GM18870 (cell line): ENCODE data around the gene MPZL1.
"Not testable (repeated sequence)": the region's sequence is repeated elsewhere in the genome, so short reads cannot be mapped to it uniquely, and the experiment has no call there.

Experiments
- ATAC-seq: cut with Tn5 transposase; IDR thresholded peaks from one replicate; pipeline ENCODE4 v1.9.1; 2021; ENCODE audit warnings: moderate library complexity; ENCODE audit not compliant: unreplicated experiment

MPZL1 gene

GRCh38 chr1:167805041-167805556 is 83.3 kb downstream of the MPZL1 start:
- no peak for ATAC-seq

DNA sequence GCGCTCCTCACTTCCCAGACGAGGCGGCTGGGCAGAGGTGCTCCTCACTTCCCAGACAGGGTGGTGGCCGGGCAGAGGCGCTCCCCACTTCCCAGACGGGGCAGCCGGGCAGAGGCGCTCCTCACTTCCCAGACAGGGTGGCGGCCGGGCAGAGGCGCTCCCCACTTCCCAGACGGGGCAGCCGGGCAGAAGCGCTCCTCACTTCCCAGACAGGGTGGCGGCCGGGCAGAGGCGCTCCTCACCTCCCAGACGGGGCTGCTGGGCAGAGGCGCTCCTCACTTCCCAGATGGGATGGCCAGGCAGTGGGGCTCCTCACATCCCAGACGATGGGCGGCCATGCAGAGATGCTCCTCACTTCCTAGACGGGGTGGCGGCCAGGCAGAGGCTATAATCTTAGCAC is 84.5 kb downstream of the MPZL1 start:
- not testable (repeated sequence) for ATAC-seq

DNA sequence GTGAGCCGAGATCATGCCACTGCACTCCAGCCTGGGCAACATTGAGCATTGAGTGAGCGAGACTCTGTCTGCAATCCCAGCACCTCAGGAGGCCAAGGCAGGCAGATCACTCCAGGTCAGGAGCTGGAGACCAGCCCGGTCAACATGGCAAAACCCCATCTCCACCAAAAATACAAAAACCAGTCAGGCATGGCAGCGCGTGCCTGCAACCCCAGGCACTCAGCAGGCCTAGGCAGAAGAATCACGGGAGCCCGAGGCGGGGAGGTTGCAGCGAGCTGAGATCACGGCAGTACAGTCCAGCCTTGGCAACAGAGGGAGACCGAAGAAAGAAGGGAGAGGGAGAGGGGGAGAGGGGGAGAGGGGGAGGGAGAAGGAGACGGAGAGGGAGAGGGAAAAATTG is 84.9 kb downstream of the MPZL1 start:
- not testable (repeated sequence) for ATAC-seq

DNA sequence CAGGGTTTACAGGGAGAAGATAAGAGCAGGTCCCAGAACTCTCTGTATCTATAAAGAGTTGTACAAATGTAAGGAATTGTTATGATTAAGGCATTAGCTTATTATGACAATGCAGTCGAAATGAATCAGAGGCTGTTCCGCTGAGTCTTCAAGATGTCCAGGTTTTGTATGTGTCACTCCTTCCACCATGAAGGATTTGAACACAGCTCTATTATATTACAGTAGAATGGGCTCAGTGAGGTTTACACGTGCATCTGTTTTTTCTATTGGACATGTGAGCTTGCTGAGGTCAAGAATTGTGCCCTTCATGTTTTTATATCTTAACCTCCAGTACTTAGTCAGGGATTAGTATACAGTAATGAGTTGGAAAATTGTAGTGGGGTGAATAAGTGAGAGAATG is 86.3 kb downstream of the MPZL1 start:
- no peak for ATAC-seq

DNA sequence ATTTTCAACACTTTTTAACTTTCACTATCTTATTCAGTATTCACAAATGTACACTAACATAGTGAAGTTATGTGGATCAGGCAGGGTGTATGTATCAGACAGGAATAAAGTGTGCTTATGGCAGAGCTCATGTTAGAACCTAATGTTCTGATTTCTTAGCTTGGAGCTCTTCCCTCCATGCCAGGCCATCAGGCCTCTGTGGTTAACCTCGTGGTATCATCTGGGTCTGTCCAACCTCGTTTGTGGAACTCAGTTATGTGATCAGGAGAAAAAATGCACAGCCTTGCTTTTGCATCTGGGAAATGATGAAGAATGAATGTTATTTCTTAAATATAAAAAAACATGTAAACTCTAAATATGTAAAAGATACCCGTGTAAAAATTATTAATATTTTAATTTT is 86.9 kb downstream of the MPZL1 start:
- no peak for ATAC-seq

GRCh38 chr1:167812972-167813371 is 91.2 kb downstream of the MPZL1 start:
- no peak for ATAC-seq

DNA sequence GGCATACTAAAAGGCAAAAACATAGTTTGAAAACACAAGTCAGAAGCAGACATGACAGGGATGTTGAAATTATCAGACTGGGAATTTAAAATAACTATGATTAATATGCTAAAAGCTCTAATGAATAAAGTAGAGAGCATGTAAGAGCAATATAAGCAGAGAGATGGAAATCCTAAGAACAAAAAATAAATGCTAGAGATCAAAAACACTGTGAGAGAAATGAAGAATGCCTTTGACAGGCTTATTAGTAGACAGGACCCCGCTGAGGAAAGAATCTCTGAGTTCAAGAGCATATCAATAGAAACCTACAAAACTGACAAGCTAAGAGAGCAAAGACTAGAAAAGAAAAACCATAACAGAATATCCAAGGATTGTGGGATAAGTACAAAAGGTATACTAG is 93.9 kb downstream of the MPZL1 start:
- no peak for ATAC-seq

DNA sequence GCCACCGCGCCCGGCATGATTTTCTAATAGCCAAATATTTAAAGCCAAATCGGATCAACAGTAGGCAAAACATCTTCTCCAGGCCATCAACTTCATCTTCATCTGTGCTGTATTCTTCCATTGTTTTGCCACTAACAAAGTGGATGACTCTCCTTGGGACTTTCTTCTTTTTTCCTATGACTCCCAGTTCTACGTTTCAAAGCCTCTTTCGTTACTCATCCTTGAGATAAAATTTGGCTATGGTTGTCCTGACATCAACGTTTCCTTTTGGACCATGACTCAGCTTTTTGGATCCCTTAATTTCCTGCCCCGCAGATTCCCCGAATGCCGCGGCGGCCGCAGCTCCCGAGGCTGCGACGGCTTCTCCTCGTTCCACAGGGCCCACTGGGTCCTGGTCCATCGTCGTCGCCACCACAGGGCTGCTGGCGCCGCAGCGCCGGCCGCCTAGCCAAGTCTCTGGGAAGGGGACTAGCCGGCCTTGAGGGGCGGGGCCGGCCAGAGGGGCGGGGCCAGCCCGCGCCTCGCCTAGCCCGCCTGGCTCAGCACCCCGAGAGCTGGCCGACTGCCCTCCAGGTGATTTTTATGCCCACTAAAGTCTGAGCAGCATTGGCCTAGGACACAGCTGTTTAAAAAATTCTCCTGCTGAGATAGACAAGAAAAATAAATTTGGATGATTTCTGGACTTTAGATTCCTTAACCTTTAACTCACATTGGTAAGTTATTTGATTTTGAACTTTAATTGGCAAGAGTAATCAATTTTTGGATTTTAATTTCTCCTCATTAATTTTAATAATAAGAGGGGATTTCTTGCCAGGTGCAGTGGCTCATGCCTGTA is 98.3 kb downstream of the MPZL1 start:
- ATAC-seq: no peak

DNA sequence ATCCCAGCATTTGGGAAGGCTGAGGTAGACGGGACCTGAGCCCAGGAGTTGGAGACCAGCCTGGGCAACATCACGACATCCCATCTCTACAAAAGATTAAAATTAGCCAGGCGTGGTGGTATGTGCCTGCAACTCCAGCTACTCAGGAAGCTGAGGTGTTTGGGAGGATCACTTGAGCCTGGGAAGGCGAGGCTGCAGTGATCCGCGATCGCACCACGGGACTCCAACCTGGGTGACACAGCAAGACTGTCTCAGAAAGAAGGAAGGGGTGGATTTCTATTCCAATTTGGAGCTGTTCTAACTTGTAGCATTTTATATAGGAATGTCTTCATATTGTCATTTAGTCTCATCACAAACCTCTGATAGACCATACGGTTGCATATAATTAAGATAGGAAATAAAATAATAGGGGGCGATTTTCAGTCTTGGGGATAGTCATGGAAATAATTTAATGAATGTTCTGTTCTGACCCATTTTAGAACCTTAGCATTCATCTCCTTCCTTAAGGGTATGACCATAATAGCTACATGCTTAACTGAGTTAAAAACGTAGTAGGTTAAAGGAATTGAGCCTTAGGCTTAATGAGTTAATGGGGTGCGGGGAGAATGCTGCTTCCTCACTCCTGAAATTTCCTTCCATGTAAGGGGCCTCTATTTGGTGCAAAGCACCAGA is 99.0 kb downstream of the MPZL1 start:
- ATAC-seq: no peak

GRCh38 chr1:167821356-167821685 is 99.5 kb downstream of the MPZL1 start:
- no peak for ATAC-seq

DNA sequence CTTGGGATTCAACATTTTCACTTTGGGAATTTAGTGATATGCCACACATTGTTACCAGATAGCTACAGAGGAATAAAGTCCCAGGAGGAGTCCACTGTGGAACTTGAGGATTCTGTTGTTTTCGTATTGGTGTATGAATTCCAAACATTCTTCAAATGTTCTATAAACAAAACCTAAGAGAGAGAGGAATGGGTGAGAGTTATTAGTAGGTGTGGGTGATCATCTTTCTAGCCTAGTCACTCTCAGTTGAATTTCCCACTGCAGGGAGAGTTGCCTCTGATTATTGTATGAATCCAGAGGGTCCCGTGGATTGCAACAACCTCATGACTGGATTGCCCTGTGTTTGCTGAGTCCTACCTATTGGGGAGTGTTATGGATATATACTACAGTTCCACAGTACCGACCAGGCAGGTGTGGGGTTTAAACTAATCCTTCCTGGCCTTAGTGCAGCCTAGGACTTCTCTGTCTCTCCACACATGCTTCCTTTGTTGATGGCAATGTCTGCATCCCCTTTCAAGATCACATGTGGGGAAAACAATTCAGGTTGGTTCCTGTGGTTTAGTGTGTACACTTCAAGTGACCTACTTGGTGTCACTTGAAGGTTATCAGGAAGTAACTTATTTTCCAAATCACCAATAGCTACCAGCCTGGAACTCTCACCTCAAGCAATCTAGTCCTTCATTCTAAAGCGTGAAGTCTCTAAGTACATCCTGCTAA is 100.3 kb downstream of the MPZL1 start:
- no peak for ATAC-seq

GRCh38 chr1:167824163-167824794 is 102.5 kb downstream of the MPZL1 start:
- ATAC-seq: no peak

GRCh38 chr1:167825419-167826079 is 103.8 kb downstream of the MPZL1 start:
- ATAC-seq: no peak

- ATAC-seq: no peak
Observed at GRCh38 chr1:167826127-167826526, 104.3 kb downstream of the MPZL1 start.

DNA sequence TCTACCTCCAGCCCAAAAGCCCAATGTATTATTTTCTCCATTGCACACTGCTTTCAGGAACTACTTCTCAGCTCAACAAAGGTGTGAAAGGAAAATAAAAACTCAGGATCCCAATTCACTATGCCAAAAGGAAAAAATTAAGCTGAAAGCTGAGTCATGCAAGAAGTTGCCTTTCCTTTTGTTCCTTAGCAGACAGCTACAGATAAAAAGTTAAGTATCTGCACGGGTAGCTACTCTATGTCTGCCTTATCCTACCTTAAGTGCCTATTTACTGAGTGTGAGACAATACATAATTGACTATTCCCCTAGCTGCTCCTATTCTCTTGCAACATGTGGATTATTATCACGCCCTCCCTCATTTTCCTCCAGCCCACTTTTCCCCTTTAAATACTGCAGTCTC is 108.1 kb downstream of the MPZL1 start:
- ATAC-seq: no peak

DNA sequence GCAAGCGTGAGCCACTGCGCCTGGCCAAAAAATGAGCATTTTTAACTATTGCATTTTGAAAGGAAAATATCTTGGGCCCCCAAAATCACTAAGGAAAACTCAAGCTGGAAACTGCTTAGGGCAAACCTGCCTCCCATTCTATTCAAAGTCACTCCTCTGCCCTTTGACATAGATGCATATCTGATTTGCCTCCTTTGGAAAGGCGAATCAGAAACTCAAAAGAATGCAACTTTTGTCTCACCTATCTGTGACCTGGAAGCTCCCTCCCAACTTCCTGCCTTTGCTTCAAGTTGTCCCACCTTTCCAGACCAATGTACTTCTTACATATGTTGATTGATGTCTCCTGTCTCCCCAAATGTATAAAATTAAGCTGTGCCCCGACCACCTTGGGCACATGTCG is 108.9 kb downstream of the MPZL1 start:
- ATAC-seq: not testable (repeated sequence)

DNA sequence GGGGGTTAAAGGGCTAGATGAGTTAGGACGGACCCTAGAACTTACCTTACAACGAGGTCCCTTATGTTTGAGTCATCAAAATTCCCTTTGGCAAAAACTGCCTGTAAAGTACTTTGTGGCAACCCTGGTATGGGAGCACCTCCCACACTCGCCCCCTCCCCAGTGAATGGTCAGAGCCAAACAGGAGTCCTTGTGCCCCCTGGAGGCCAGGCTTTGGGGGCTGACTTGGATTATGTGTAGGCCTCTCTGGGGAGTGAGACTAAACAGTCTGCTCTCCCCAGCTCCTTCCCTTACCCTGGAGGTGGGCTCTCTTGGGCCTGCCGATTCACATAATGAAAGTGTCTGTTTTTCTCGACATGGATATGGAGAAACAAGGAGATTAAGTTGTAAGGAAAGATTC is 110.9 kb downstream of the MPZL1 start:
- ATAC-seq: no peak

GRCh38 chr1:167833904-167834303 is 112.1 kb downstream of the MPZL1 start:
- ATAC-seq: no peak

GRCh38 chr1:167836197-167836596 is 114.4 kb downstream of the MPZL1 start:
- ATAC-seq: no peak

- ATAC-seq: no peak
Observed at GRCh38 chr1:167837326-167837725, 115.5 kb downstream of the MPZL1 start.

- ATAC-seq: no peak
Observed at GRCh38 chr1:167839009-167839408, 117.2 kb downstream of the MPZL1 start.
